HG03196 (cell line): ENCODE data around the gene SLC12A6.
A peak's percentile ranks its signal among the peaks of the same experiment; 100 is the strongest.

Experiments used
- ATAC-seq: cut with Tn5 transposase; IDR thresholded peaks from one replicate; pipeline ENCODE4 v1.9.1; 2021; ENCODE audit not compliant: unreplicated experiment

Gene SLC12A6

DNA sequence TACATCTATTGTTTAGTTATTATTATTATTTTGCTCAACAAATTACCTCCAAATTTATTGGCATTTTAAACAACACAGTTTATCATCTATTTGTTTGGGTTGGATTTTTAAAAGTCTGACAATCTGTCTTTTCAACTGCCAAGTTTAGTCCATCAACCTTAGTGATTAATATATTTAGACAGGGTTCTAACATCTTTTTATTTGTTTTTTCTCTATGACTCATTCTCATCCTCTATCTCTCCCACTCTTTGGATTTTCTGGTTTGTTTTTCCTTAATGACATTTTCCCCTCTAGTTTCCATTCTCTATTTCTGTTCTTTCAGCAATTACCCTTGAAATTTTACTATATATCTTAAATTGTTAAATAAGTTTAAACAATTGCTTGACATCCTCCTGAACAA lies 70.8 kb downstream of the SLC12A6 start:
- ATAC-seq = no peak

DNA sequence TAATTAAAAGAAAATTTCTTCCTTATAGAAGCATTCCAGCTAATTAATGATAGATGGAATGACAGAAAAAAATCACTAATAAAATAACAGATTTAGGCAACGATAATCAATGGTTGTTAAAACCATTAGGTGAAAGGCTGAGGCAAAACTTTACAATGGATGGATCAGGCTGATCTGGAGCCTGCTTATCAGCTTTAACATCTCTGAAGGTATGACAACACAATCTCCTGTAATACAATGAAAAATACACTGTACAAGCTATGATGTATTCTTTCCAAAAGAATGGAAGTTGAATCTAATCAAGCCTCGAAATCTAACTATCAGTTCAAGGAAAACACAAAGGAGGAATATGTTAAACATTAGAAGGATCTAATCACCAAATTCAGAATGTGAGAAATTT lies 73.5 kb downstream of the SLC12A6 start:
- ATAC-seq = no peak

DNA sequence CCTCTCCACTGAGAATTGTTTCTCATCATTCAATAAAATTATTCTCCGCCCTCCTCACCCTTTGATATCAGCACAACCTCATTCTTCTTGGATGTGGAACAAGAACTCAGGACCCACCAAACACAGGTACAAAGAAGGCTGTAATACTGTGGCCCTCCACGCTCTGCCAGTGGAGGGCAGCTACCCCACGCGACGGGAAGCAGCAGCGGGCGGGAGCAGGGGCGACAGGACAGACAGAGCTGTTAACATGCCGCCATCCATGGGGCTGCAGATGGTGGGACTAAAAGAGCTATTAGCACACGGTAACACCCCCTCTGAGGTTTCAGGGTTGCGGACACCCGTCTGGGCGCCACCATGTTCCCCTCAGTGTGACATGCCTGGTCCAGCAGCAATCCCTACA lies 75.2 kb downstream of the SLC12A6 start:
- ATAC-seq = no peak

DNA sequence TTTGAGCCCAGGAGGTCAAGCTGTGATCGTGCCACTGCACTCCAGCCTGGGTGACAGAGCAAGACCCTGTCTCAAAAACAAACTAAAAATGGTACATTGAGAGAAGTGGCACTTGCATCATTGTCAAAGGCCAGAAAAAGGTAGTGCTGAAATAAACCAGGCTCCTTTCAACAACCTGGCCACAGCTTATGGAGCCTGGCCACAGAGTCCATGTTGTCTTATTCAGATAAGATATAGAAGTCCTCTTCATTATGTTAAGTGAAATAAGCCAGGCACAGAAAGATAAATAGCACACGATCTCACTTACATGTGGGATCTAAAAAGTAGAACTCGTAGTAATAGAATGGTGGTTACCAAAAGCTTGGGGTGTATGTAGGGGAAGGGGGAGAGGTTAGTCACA lies 78.0 kb downstream of the SLC12A6 start:
- no peak for ATAC-seq

DNA sequence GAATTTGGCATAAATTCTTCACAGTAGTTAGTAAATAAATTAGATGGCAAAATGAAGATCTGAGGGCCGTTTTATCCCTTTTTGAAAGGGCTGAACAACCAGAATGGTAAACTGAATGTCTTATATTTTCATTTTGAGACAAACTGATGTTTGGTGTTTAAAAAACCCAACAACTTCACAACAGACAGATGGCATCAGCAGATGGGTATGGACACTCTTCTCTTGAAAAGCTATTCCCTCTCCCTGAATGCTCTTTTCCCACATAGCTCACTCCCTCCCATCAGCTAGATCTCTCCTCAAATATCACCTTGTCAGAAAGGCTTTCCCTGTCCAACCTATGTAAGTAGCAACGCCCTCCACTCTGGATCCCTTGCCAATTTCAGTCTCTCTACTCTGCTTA lies 79.4 kb downstream of the SLC12A6 start:
- no peak for ATAC-seq

DNA sequence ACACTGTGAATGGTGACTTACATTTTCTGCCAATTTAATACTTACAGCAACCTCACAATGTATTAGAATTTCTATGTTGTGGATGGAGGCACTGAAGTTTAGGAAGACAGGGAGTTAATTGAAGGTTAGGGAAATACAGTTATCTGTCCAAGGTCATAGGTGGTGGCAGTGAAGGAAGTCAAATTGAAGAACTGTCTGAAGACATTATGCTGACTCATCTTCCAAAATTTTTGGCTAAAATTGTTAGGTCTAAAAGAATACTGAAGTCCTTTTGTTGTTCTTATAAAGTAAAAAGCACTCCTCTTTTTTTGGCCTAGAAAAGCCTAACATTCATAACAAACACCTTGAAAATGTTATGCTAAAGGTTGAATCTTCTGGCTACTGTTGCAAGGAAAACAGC lies 85.0 kb downstream of the SLC12A6 start:
- ATAC-seq = no peak

DNA sequence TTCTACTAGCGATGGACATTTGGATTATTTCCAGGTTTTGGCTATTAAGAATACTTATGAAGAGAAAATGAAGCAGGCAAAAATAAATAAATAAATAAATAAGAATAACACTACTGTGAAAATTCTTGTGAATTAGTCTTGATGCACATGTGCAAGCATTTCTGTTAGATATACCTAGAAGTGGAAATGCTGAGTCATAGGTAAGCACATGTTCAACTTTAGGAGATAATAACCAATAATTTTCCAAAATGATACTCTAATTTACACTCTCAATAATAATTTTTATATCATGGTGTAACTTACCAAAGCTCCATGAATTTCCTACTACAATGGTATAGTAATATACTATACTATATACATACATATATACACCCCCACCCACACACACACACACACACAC lies 89.4 kb downstream of the SLC12A6 start:
- ATAC-seq = no peak

DNA sequence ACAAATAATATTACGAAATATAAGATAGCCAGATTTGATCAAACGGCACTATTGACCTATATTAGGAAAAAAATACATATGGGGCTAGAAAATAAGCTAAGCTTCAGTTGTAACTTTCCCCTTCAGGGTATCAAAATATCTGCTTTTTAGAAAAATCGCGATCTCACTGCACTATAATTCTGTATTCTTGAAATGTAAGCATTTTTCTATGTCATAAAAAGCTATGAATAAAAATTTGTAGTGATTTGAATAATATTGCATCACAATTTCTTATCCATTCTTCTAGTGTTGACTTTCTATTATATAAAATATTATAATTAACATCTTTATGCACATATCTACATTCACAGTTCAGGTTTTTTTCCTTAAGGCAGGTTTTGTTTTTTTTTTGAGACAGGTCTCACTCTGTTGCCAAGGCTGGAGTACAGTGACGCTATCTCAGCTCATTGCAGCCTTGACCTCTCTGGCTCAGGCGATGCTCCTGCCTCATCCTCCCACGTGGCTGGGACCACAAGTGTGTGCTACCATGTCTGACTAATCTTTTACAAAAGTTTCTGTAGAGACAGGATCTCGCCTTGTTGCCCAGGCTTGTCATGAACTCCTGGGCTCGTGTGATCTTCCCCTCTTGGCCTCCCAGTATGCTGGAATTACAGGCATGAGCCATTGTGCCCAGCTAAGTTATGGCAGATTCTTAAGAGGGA lies 91.2 kb downstream of the SLC12A6 start:
- no peak for ATAC-seq

DNA sequence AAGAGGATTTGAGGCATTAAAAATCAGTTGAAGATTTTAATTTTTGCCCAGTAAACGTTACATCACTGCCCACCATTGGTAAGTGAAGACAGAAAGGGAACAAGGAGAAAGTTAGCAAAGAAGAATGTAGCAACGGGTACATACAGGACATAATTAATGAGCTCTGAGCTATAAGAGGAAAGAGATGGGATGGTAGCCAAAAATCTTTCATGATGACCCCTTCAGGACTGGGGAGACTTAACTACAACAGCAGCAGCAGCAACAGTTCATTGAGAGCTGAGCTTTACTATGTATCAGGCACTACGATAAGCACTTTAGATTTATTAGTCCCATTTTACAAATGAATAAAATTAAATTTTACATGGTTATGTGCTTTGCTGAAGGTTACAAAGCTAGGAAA lies 94.4 kb downstream of the SLC12A6 start:
- no peak for ATAC-seq

DNA sequence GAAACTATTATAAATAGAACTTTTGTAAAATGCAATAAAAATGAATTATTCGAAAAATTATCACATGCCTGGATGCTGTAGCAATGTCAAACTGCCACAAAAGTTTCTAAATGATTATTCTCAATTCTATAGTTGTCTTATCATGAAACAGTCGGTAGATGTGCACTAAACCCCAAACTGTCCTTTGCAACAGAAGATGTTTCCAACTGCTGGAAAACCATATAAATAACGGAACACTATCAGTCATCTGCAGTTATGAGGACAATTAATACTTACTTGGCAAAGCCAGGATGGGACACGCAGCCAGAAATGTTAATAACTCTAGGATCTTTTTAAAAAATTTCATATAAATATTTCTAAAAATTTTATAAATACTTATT lies 95.3 kb downstream of the SLC12A6 start:
- ATAC-seq = no peak

DNA sequence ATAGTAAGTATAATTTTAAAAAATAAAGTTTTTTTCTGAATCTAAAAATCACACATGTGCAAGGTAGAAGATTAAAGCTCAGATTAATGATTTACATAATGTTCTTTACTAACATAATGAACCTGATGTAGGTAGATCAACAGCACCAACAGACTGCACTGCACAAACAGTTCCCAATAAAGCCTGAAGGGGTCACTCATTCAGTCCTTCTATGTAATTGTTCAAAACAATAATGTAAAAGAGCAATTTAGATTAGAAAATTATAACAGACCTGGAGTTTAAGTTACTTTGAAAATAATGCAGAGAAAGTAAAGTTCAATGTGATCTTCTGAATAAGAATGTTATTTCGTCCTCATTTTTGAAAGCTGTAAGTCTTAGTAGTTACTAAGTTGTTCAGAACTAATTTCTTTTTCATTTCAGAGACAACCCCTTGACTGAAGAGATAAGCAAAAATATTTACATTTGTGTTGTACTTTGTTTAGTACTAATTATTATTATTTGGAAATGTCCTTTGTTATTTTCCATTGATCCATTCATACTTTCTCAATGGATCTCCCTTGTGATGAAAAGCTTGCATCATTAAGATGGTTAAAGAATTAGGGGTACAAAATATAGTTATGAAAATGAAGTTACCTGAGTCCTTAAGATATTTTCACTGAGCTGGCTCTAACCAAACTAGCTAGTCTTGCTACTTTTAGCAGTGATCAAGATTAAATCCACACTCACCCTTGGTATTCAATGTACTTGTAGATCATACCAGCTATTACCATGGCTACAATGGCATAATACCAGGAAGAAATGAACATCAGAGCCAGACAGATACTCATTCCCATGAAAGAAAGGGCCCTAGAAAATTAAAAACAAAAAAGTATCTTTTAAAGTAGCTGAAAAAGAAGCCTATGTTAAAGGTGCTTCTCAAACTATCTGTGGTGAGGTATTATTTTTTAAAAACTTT lies 95.9 kb downstream of the SLC12A6 start:
- ATAC-seq = peak; percentile 61

DNA sequence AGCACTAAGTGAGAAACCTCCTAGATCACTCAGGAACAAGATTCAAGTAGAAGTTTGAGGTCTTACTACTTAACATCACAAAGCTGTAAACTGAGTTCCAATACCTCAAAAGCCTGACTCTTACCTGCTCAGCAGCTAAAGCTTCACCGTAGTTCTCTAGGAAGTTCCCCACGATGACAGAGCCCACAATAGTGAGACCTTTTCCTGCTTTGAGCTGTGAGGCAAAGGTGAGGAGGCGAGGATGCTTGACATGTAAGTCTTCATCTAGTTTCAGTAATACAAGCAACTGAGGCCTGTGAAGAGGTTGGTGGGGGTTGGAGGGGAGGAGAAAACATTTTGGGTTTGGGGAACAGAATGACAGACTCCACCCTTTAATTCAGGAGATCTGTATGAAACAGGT lies 97.0 kb downstream of the SLC12A6 start:
- no peak for ATAC-seq

DNA sequence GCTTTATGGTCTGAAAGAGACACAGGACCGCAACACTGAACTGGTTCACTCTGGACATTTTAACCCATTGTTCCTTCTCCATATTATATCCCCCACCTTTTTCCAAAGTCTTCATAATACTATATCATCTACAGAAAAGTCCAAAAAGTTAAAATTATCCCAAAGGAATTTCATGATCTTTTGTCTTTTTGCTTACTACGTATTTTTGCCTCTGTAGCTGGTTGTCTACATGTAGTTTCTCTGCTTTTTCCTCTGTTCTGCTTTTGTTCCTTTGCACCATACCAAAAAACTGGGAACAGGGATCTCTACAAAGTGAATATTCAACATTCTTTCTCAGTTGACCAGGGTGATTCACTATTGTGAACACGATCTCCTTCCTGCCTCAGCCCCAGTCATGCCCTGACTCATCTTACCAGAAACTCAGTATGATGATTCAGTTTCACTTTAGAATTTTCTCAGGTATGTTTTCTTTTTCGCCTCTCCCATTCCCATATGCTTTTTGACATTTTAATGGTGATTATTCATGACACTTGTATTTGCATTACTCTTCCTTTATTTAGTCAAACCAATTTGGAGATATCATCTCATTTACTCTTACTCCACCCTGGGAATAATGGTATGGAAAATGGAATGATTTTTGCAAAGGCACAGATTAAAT lies 98.3 kb downstream of the SLC12A6 start:
- no peak for ATAC-seq

DNA sequence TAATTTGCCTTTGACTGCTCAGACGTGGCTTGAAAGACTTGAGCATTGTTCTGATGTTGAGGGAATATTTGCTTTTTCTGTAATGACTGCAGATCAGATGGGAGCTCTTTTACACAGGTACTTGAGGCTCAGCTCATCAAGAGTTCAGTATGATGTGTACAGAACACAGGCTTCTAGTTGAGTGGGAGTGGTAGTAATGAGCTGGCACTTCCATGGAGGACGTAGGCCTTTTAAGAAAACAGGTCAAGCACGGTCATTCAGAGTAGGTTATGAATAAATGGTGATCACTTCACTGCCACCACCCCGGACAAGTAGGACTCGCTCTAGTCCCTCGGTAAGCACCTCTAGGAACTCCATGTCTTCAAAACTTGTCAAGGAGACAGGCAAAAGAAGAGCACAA lies 104.0 kb downstream of the SLC12A6 start:
- ATAC-seq = no peak

DNA sequence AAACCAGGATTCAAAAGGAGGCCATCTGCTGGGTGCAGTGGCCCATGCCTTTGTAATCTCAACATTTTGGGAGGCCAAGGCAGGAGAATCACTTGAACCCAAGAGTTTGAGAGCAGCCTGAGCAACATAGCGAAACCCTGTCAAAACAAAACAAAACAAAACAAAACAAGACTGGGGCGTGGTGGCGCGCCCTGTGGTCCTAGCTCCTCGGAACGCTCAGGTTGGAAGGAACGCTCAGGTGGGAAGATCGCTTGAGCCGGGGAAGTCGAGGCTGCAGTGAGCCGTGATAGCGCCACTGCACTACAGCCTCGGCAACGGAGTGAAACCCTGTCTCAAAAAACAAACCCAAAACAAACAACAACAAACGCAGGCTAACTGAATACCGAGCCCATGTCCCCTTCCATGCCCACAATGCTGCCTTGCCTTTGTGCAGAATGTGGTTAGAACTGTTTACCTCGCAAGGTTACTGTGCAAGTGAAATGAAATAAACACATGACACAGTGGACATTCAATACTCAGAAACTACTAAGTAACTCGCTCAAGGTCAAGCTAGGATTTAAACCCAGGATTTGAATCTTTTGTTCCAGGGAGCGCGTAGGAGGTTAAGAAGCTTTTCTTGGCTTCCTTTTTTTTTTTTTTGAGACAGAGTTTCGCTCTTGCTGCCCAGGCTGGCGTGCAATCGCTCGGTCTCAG lies 113.5 kb downstream of the SLC12A6 start:
- no peak for ATAC-seq

DNA sequence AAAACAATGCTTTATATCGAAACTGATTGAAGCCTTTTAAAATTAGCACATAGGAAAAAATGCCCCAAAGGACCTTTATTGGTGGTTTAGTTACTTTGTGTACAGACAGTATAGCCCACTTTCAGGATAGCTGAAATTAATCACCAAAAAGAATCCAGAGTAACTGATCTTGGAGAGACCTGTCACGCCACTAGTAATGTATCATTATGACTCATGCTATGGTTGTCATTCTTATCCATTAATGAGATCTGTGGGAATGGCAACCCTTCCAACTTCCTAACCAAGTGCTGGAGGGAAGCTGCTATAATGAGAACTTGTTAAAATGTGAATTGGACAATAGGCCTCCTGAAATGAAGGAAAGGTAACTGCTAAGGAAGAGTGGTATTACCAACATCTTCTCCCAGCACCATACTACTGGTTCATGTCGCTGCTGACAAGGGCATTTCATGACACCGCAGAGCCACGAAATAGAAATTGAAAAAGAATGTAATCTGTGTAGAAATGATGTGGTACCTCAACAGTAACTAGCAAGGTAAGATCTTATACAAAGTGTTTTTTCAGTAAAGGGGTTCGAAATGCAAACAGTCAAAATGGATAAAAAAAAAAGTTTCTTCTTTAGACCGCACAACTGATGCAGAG lies 119.9 kb downstream of the SLC12A6 start:
- no peak for ATAC-seq

DNA sequence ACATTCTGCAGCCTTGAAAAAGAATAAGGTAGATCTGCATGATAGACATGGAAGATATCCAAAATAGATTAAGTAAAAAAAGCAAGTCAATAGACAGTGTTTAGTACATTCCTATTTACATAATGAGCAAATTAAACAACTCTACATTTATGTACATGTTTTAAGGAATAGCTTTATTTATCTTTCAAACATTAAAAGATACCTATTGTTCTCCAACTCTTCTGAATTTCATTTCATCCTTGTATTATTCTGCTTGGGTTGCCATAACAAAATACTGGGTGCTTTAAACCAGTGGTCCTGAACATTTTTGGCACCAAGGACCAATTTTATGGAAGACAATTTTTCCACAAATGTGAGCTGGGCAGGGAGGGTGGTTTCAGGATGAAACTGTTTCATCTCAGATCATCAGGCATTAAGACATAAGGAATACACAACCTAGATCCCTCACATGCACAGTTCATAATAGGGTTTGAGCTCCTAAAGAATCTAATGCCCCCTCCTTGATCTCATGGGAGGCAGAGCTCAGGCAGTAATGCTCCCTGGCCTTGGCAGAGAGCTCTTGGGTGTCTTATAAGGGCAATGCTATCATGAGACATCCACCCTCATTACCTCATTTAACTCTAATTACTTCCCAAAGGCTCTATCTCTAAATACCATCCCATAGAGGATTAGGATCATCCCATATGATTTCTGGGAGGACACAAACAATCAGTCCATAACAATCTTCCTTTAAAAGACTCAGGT lies 120.9 kb downstream of the SLC12A6 start:
- ATAC-seq = no peak

DNA sequence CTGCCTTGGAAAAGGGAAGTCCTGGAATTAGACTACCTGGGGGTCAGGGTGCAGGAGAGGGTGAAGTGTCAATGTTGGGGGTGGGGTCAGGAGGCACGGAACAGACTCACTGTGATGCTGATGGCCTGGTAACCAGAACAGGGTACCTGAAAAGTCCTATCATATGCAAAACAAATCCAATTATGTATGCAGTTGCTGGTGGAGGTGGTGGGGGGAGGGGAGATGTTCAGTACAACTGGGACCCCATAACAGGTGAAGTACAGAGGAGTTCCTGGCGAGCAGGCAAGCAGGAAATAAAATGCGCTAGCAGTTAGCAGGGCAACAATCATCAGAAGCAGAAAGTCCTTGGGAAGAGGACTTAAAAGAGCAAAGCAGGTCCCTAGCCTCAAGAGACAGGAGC lies 123.4 kb downstream of the SLC12A6 start:
- no peak for ATAC-seq

DNA sequence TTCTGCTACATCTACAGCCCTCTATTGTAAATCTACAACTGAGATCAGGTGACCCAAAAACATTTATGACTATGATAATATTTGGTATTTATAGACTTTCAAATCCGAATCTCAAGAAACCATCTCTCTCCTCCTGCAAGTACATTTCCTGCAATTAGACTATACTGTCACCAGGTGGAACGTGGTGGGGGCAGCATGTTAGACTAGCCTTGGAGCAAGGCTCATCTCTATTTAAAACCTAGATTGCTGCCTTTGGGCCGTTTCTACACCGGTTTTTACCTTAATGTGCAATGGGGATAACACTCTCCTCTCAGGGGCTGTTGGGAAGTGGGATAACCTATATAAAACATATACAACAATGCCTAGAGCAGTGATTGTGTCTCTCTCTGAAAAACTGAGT lies 123.9 kb downstream of the SLC12A6 start:
- ATAC-seq = no peak
